Tibial nerve (tissue), 4 donors: ENCODE results near the gene DHDH. TPM values are rescaled to one million over a fixed set of nuclear protein-coding genes. Genes with fewer than 3 reads are reported as not detected.
"Not testable (repeated sequence)": the region's sequence is repeated elsewhere in the genome, so short reads cannot be mapped to it uniquely, and the experiment has no call there.

ENCODE experiments used
- DNase-seq, 2 donors: peaks; one replicate each; pipeline ENCODE4 v3.0.0-alpha.2; 2019; ENCODE audit warnings: low spot score in 2 of 2
- H3K27ac ChIP-seq, 4 donors: fragments of 200-600 bp; sonication (generic) in 3 of 4; one replicate each; pipeline ENCODE4 v1.5.1; 2017 to 2019; ENCODE audit warnings: mild to moderate bottlenecking in 1 of 4
- H3K27me3 ChIP-seq, 2 donors: fragments of 200-600 bp; sonication (generic) in 1 of 2; one replicate each; pipeline versions ENCODE4 v1.5.1 to v1.6.0; 2017 to 2019
- H3K36me3 ChIP-seq, 3 donors: fragments of 200-600 bp; sonication (generic); one replicate each; pipeline ENCODE4 v1.5.1; 2018 to 2019
- H3K4me1 ChIP-seq, 4 donors: fragments of 200-600 bp; sonication (generic) in 3 of 4; one replicate each; pipeline ENCODE4 v1.5.1; 2017 to 2019
- H3K4me3 ChIP-seq, 4 donors: fragments of 200-600 bp; sonication (generic) in 3 of 4; one replicate each; pipeline ENCODE4 v1.5.1; 2017 to 2019; ENCODE audit warnings: mild to moderate bottlenecking in 1 of 4, moderate library complexity in 1 of 4
- H3K9me3 ChIP-seq, 4 donors: fragments of 200-600 bp; sonication (generic) in 3 of 4; one replicate each; pipeline ENCODE4 v1.5.1; 2017 to 2019
- CTCF ChIP-seq, 5 experiments: fragments of 200-600 bp in 3 of 5; fragments of 450-650 bp in 2 of 5; sonication (generic) in 3 of 5; IDR thresholded peaks; one replicate each; pipeline ENCODE4 v1.5.1; 2016 to 2019; ENCODE audit warnings: antibody characterized with exemption in 5 of 5, mild to moderate bottlenecking in 3 of 5, moderate library complexity in 2 of 5
- EP300 ChIP-seq, 2 donors: sonication (generic); formaldehyde crosslinking; IDR thresholded peaks; one replicate each; pipeline ENCODE4 v1.6.1; 2017; ENCODE audit warnings: antibody characterized with exemption in 2 of 2, mild to moderate bottlenecking in 1 of 2
- POLR2A ChIP-seq, 2 donors: fragments of 450-650 bp; IDR thresholded peaks; one replicate each; pipeline ENCODE4 v1.6.1; 2017; ENCODE audit warnings: antibody characterized with exemption in 2 of 2, mild to moderate bottlenecking in 2 of 2, moderate library complexity in 2 of 2
- WGBS, 2 donors: methylation state at CpG; one replicate each; pipeline ENCODE4 v1.1.5; 2018; 5-methylcytosine and 5-hydroxymethylcytosine counted together
- total RNA-seq, 4 donors: library from RNA; depleted of rRNA; stranded (reverse); fragments of >200 nt; gene quantifications; one replicate each; pipeline ENCODE4 v1.1.0, GENCODE V29; 2016

The DHDH gene
- total RNA-seq, 4 donors from 2014 or later = 1.2 TPM; not detected in 3

GRCh38 chr19:48895226-48895625 lies 38.3 kb upstream of the DHDH start:
- TF ChIP-seq POLR2A (IDR thresholded peaks at IDR 0.05) (no peak), EP300 (IDR thresholded peaks at IDR 0.05) (no peak), CTCF (IDR thresholded peaks at IDR 0.05) (no peak)
- H3K27me3 ChIP-seq = no peaks in the 10 kb centered on the region
- H3K27ac ChIP-seq = no peak overlapping the region
- H3K36me3 ChIP-seq = no peaks in the 10 kb centered on the region
- H3K4me3 ChIP-seq = no peak overlapping the region
- no peaks in the 10 kb centered on the region for H3K9me3 ChIP-seq
- no peak for DNase-seq
- 78% methylated on average over 21 of the region's 21 CpGs for WGBS, 2 donors
- H3K4me1 ChIP-seq = peaks cover 0 to 25% (median 7%) of the 10 kb centered on the region in 4 donors

- DNase-seq = peak; percentile 49 to 71
- Histone ChIP-seq H3K27ac (peak overlapping the region; percentile 51 to 88 (median 68)), H3K4me3 (peak overlapping the region; percentile 20 to 52 (median 28)), H3K9me3 (no peaks in the 10 kb centered on the region), H3K27me3 (no peaks in the 10 kb centered on the region), H3K4me1 (peaks cover 0 to 33% (median 9%) of the 10 kb centered on the region in 4 donors), H3K36me3 (no peaks in the 10 kb centered on the region)
- WGBS, 2 donors = 18 to 32% methylated on average over 24 to 25 of the region's 25 CpGs
- TF ChIP-seq POLR2A (IDR thresholded peaks at IDR 0.05) = no peak
- peak in 1 of 2 donors; percentile 10 for TF ChIP-seq EP300 (IDR thresholded peaks at IDR 0.05)
These were observed 37.2 kb upstream of the DHDH start for GRCh38 chr19:48896191-48896720.

GRCh38 chr19:48897181-48897580 lies 36.3 kb upstream of the DHDH start:
- Histone ChIP-seq H3K9me3 (no peaks in the 10 kb centered on the region), H3K27ac (peak overlapping the region in 1 of 4 donors; percentile 88), H3K4me1 (peaks cover 0 to 42% (median 14%) of the 10 kb centered on the region in 4 donors), H3K36me3 (no peaks in the 10 kb centered on the region), H3K4me3 (no peak overlapping the region), H3K27me3 (no peaks in the 10 kb centered on the region)
- DNase-seq = no peak
- TF ChIP-seq POLR2A (IDR thresholded peaks at IDR 0.05) (no peak), CTCF (IDR thresholded peaks at IDR 0.05) (no peak), EP300 (IDR thresholded peaks at IDR 0.05) (no peak)
- 59 to 70% methylated on average over 5 of the region's 5 CpGs for WGBS, 2 donors

- WGBS, 2 donors = 80 to 88% methylated on average over 11 of the region's 11 CpGs
- Histone ChIP-seq H3K4me1 (peaks cover 0 to 53% (median 15%) of the 10 kb centered on the region in 4 donors), H3K4me3 (peak overlapping the region; percentile 66 to 84 (median 77)), H3K27ac (peak overlapping the region; percentile 90 to 97 (median 95))
- not testable (repeated sequence) for DNase-seq, H3K36me3 ChIP-seq, H3K9me3 ChIP-seq, H3K27me3 ChIP-seq
These were observed 34.1 kb upstream of the DHDH start for GRCh38 chr19:48899386-48899749.

- Histone ChIP-seq H3K36me3 (peaks cover 0 to 11% (median 0%) of the 10 kb centered on the region in 3 donors), H3K4me3 (peak within 1 kb of the TSS; percentile 66 to 84 (median 77)), H3K27me3 (no peaks in the 10 kb centered on the region), H3K4me1 (peaks cover 0 to 52% (median 15%) of the 10 kb centered on the region in 4 donors), H3K27ac (peak within 1 kb of the TSS; percentile 90 to 97 (median 95)), H3K9me3 (no peaks in the 10 kb centered on the region)
- TF ChIP-seq POLR2A (IDR thresholded peaks at IDR 0.05) (peak; percentile 52 to 83), CTCF (IDR thresholded peaks at IDR 0.05) (peak; percentile 21 to 58 (median 36)), EP300 (IDR thresholded peaks at IDR 0.05) (peak; percentile 92 to 99)
- 8 to 9% methylated on average over 31 to 34 of the region's 34 CpGs for WGBS, 2 donors
- DNase-seq = peak; percentile 99 to 100
These were observed 33.6 kb upstream of the DHDH start, which contains the start of gene NUCB1 for GRCh38 chr19:48899781-48900476. Gene NUCB1, plus strand, starts transcription at chr19:48900312. Its CDS starts 485 bp downstream, at chr19:48900797.
